Tibial nerve (tissue), 4 donors: Measurements from ENCODE around the gene CFAP161.

Source experiments
- CTCF ChIP-seq, 5 experiments: fragments of 200-600 bp in 3 of 5; fragments of 450-650 bp in 2 of 5; sonication (generic) in 3 of 5; IDR thresholded peaks; one replicate each; pipeline ENCODE4 v1.5.1; 2016 to 2019; ENCODE audit warnings: antibody characterized with exemption in 5 of 5, mild to moderate bottlenecking in 3 of 5, moderate library complexity in 2 of 5
- EP300 ChIP-seq, 2 donors: sonication (generic); formaldehyde crosslinking; IDR thresholded peaks; one replicate each; pipeline ENCODE4 v1.6.1; 2017; ENCODE audit warnings: antibody characterized with exemption in 2 of 2, mild to moderate bottlenecking in 1 of 2
- POLR2A ChIP-seq, 2 donors: fragments of 450-650 bp; IDR thresholded peaks; one replicate each; pipeline ENCODE4 v1.6.1; 2017; ENCODE audit warnings: antibody characterized with exemption in 2 of 2, mild to moderate bottlenecking in 2 of 2, moderate library complexity in 2 of 2

GRCh38 chr15:81095690-81096365 lies 38.2 kb upstream of the CFAP161 start:
- TF ChIP-seq CTCF (IDR thresholded peaks at IDR 0.05) = no peak
- no peak for TF ChIP-seq POLR2A (IDR thresholded peaks at IDR 0.05)
- TF ChIP-seq EP300 (IDR thresholded peaks at IDR 0.05) = no peak
